Cardiac fibroblast (primary cell): ENCODE data around the gene ATP6V0D1.
A peak's percentile ranks its signal among the peaks of the same experiment; 100 is the strongest.

ENCODE experiments used
- DNase-seq, 2 donors: peaks; one replicate each; pipeline versions ENCODE4 v3.0.0 to v3.0.0-alpha.2; 2010; ENCODE audit warnings: low read depth in 2 of 2
- H3K4me3 ChIP-seq, 2 donors: replicated peaks in 1 of 2; 1 replicate in 1 of 2; 2 replicates in 1 of 2; pipeline ENCODE4 v1.5.1; 2011; ENCODE audit warnings: low read depth in 2 of 2, low read length in 2 of 2, mild to moderate bottlenecking in 2 of 2, moderate library complexity in 1 of 2
- TF ChIP-seq, protein P1 (sequence below): IDR thresholded peaks from one replicate; pipeline ENCODE4 v1.5.1; 2011; ENCODE audit warnings: low read depth, mild to moderate bottlenecking, low read length, inconsistent platforms

Gene ATP6V0D1

DNA sequence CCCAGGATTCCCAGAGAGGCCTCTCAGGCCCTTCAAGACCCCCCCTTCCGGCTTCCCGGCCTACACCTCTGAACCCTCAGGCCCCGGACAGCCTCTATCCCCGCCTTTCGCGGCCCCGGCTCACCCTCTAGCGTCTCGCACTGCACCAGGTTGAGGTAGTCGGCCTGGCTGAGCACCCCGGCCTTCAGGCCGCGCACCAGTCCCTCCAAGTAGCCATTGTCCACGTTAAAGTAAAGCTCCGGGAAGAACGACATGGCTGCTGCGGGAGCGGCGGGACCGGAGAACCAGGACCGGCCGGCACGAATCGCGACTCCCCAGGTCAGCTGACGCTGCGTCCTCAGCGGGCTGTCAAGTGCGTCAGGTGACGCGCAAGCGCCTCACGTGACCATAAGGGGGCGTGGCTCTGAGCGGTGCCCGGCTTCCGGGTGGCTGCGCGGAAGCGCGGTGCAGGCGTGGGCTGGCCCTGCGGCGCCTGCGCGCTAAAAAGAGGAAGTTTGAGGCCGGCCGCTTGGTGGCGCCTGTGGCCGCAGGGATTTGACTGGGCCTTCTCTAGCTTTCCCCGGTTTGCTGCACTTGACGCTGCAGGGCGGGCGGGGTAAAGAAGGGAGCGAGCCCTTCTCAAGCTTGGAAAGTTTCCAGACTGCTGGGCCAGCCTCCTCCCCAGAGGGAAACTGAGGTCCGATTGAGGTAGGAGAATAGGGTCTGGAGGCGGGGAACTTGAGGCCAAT lies at the start of gene ATP6V0D1:
Gene ATP6V0D1, minus strand, starts transcription at position 325 of the 728 bp plus-strand sequence. Its CDS starts 71 bp downstream, at position 254.
- TF ChIP-seq, protein P1, sequence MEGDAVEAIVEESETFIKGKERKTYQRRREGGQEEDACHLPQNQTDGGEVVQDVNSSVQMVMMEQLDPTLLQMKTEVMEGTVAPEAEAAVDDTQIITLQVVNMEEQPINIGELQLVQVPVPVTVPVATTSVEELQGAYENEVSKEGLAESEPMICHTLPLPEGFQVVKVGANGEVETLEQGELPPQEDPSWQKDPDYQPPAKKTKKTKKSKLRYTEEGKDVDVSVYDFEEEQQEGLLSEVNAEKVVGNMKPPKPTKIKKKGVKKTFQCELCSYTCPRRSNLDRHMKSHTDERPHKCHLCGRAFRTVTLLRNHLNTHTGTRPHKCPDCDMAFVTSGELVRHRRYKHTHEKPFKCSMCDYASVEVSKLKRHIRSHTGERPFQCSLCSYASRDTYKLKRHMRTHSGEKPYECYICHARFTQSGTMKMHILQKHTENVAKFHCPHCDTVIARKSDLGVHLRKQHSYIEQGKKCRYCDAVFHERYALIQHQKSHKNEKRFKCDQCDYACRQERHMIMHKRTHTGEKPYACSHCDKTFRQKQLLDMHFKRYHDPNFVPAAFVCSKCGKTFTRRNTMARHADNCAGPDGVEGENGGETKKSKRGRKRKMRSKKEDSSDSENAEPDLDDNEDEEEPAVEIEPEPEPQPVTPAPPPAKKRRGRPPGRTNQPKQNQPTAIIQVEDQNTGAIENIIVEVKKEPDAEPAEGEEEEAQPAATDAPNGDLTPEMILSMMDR = peak; percentile 85
- peak within 1 kb of the TSS; percentile 99 to 100 for H3K4me3 ChIP-seq
- peak; percentile 98 to 99 for DNase-seq

DNA sequence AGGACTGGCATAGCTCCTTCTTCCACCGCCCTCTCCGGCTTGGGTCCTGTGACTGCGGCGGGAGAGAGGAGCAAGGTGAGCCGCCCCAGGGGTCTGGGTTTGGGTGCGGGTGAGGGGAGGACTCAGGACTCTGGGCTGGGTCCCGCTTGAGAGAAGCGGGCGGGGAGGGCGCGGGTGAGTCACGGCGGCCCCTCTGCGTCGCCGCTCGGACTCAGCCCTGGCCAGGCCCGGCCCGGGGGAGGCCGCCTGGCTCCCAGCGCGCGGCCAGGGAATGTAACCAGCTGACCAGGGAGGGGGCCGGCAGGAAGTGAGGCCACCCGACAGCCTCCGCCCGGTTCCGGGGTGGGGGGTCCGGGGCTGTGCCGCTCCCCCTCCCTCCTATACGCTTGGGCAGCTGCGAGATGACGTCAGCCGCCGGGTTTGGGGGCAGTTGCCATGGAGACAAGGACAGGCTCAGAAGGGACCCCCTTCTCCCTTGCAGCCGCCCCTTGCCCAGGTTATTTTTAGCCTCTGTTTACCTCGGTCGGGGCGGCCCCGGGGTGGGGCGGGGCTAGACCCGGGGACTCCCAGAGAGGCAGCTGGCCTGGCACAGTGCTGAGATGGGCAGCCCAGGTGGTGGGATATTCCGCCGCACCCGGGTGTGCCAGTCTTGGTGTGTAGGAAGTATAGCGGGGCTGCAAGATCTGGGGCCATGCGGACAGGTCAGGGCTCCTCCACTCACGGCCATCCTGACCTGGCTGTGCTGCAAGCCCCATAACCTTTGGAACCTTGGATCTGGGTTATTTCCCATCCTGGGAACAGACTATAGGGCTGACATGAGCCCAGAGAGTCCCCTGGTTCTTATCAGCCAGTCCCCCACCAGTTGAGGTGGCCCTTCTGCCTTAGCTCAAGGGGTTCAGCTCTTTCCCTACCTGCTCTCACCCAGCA lies 49.3 kb upstream of the ATP6V0D1 start:
- H3K4me3 ChIP-seq = peak overlapping the region; percentile 69 to 79
- peak; percentile 79 to 88 for DNase-seq
- TF ChIP-seq, protein P1 = no peak

DNA sequence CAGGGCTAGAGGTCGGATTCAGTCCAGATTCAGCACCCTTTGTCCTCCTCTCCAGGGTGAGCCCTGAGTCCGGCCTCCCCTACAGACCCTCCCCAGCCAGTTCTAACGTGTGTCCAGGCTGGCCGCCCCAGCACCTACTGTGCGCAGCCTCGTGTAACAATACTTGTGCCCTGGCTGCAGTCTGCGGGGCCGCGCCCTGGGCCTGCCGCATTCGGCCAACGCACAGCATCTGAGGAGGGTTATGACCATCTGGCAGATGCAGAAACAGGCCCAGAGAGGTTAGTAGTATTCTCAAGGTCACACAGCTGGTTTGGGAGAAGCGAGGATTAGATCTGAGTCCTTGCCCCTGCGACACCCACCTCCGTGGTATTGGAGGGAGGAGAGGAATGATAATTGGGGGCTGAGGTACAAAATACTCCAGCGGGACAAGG lies 48.6 kb upstream of the ATP6V0D1 start:
- TF ChIP-seq, protein P1 = no peak
- DNase-seq = peak; percentile 26 to 51
- H3K4me3 ChIP-seq = peak overlapping the region; percentile 69 to 79

DNA sequence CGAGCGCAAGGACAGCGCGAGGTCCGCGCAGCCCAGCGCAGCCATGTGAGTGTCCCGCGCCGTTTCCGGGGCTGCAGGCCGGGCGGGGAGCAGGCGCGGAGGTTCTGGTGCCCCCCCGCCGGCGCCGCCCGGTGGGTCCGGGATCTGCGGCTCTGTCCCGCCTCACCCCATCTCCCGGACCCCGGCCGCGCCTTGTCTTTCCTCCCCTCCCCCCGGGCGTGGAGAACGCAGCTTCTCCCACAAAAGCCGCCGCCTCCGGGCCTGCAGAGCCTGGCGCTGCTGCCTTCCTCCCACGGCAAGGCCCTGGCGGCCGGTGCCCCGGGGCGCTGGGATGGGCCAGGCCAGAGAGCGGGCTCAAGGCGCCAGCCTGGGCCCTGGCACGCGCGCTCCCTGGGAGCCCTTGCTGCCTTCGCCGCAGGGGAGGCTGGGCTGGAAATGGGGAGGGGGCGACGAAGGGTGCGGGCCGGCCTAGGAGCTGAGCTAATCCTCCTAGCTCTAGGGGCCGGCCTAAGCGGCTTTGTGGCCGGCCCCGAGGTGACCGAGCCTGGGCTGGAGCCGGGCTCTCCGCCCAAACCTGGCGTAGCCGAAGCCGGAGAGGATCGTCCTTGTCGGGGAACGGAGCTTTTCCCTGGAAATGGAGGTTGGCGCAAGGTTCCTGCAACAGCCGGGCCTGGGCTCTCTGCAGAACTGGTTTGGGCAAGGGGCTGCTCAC lies 48.1 kb upstream of the ATP6V0D1 start:
- DNase-seq = peak; percentile 37 to 45
- H3K4me3 ChIP-seq = peak overlapping the region; percentile 69 to 79

DNA sequence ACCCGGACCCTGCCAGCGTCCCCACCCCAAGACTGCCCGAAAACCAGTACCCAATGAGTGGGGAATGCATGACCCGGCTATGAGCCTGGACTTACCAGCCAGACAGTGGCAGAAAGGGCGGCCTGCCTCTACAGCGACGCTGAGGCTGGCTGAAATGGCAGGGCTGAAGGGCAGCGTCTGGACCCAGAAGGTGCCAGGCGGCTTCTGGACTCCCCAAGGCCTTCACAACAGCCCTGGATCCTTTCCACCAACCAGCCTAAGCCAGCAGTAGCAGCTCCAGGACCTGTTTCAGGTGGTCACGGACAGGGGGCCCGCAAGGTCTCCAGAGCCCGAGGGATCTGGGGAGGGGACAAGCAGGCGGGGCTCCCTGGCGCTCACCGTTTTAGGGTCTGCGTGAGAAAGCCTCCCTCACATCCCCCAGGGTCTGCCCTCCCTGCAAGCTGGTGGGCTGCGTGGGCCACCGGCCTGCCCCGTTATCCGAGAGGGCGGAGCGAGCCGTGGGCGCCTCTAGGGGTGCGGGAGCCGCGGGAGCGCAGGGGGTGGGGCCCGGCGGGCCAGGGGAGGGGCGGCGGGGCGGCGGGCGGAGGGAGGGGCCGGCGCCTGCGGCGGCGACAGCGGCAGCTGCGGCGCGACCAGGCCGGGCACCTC lies 47.4 kb upstream of the ATP6V0D1 start, which contains the start of gene RIPOR1:
Gene RIPOR1, plus strand, starts transcription at position 608 of the 648 bp plus-strand sequence. CDS start 9,618 bp downstream, outside the sequence.
- H3K4me3 ChIP-seq = peak within 1 kb of the TSS; percentile 69 to 79
- DNase-seq = no peak
- TF ChIP-seq, protein P1 = no peak

More for the DNA sequence above, 48.1 kb upstream of the ATP6V0D1 start:
- TF ChIP-seq, protein P1 = no peak

DNA sequence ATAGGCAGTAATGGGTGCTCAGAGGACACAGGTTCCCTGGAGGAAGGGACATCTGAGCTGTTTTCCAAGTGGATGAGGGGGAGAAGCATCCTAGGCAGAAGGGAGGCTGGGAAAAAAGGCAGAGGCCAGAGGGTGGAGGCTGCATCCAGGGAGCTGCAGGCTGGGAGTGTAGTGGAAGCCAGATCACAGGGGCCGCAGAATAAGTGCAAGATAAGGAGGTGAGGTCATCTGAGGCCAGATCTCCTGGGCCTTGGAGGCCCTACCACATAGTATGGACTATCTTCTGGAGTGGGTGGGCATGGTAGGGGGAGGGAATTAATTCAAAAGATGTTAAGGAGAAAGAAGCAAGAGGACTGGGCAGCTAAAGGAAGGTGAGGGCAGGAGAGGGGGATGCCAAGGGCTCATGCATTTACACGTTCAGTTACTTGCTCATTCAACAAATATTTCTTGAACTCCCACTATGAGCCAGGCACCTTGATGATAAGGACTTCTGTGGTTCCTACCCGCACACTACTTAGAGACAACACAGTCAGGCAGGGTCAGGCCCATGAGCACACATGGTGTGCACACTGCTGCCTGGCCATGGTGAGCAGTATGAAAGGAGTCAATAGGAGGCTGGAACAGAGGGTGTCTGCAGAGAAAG lies 45.3 kb upstream of the ATP6V0D1 start:
- TF ChIP-seq, protein P1 = no peak
- H3K4me3 ChIP-seq = no peak overlapping the region
- no peak for DNase-seq
